Right cardiac atrium (tissue), 5 donors: ENCODE data around the gene GALM. TPM values are rescaled to one million over a fixed set of nuclear protein-coding genes. Genes with fewer than 3 reads are reported as not detected.

ENCODE experiments used
- ATAC-seq, 2 donors: fragments of 200-7000 bp; cut with Tn5 transposase; one replicate each; pipeline versions ENCODE4 v1.8.0 to v1.9.1; 2020; ENCODE audit warnings: moderate library complexity in 2 of 2, mild to moderate bottlenecking in 1 of 2
- DNase-seq, 3 donors: peaks; one replicate each; pipeline ENCODE4 v3.0.0-alpha.2; 2020
- H3K27ac ChIP-seq: one replicate; pipeline ENCODE4 v1.5.1; 2013; ENCODE audit warnings: mild to moderate bottlenecking, low read length, control low read depth, moderate library complexity
- H3K27me3 ChIP-seq: one replicate; pipeline ENCODE4 v1.6.1; 2013; ENCODE audit not compliant: control insufficient read depth, insufficient read depth
- H3K4me1 ChIP-seq: one replicate; pipeline ENCODE4 v1.6.1; 2013; ENCODE audit warnings: low read length; ENCODE audit not compliant: control insufficient read depth, insufficient read depth
- H3K4me3 ChIP-seq: one replicate; pipeline ENCODE4 v1.5.1; 2013; ENCODE audit warnings: low read length, control low read depth
- H3K9me3 ChIP-seq: one replicate; pipeline ENCODE4 v1.6.1; 2013; ENCODE audit warnings: low read length; ENCODE audit not compliant: control insufficient read depth
- WGBS: extraction: QIAGEN DNeasy Blood & Tissue Kit; methylation state at CpG from one replicate; pipeline ENCODE4 v1.1.7; 2013; 5-methylcytosine and 5-hydroxymethylcytosine counted together
- intact Hi-C, 4 donors: fragments of 100-400 bp; cut with DNase I; formaldehyde crosslinking; loops; one replicate each; pipeline versions ENCODE4 v1.11.0 to v1.14.0; 2022 to 2023
- polyA plus RNA-seq: library from polyadenylated mRNA; stranded (reverse); fragments of 200-250 nt; gene quantifications from one replicate; pipeline ENCODE4 v1.2.3, GENCODE V29; 2013
- total RNA-seq, 4 donors: library from RNA; stranded (reverse); fragmentation: NEBNext Ultra II Directional; extraction: Animal tissue kit (Norgen Biotek cat#: 25700); gene quantifications; one replicate each; pipeline ENCODE4 v1.2.1, GENCODE V29; 2021
- donor health status: healthy with polysubstance abuse.
- donor health status: DM: no; HTN: yes; CAD: no.
- donor health status: DM: no; HTN: no; CAD: no.
- donor health status: DM: no; HTN: yes; CAD: no; lungs with severe emphysema.
- donor health status: DM: yes; HTN: yes; CAD: no.

The GALM gene
- total and polyA plus RNA-seq, 5 donors = 11.4 to 23.0 (median 19.6) TPM

DNA sequence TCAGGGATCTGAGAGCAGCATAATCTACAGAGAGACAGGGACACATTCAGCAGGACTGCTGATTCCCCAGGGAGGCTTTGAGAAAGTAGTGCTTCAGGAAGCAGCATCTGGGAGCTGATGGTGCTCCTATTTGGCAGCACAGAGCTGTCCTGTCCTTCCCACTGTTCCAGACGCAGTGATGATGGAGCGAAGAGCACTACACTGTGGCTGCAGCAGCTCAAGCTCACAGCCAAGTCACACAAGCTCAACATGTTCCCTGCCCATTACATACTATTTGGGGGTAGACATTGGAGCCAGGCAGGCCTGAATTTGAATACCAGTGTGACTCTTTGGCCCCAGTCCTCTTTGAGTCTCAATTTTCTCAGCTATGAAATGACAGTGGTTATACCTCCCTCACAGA lies 15.2 kb upstream of the GALM start:
- Histone ChIP-seq H3K4me3 (no peak overlapping the region), H3K27me3 (no peaks in the 10 kb centered on the region), H3K4me1 (no peaks in the 10 kb centered on the region), H3K9me3 (no peaks in the 10 kb centered on the region), H3K27ac (no peak overlapping the region)
- intact Hi-C loops = loop anchor here in 1 of 4 donors (5.0 kb wide), 1 partner anchor 33 kb away; no protein-coding TSS in a partner anchor
- ATAC-seq (peak in 1 of 2 donors; percentile 74), DNase-seq (no peak)
- WGBS = 62% methylated on average over 2 of the region's 2 CpGs

DNA sequence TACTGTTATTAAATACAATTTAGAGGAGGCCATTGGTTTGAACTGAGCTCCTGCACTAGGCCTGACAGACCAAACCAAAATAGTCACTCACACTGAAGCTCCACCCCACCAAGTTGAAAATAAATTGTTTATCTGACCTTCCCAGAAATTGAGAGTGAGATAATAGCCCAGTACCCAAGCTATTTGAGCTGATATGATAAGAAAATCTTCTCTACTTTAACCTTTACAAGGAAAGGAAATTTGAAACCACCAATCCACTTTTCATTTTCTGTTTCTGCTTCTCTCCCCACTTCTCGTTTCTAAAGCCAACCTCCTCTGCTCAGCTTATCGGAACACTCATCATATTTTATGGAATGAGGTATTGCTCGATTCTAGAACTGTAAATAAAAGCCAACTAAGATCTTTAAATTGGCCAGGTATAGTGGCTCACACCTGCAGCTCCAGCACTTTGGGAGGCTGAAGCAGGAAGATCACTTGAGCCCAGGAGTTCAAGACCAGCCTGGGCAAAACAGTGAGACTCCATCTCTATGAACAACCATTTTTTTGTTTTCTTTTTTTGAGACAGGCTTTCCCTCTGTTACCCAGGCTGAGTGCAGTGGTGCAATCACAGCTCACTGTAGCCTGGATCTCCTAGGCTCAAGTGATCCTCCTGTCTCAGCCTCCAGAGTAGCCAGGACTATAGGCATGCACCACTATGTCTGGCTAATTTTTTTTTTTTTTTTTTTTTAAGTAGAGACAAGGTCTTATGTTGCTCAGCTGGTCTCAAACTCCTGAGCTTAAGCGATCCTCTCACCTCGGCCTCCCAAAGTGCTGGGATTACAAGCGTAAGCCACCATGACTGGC lies 13.3 kb upstream of the GALM start:
- Histone ChIP-seq H3K27ac (no peak overlapping the region), H3K4me3 (no peak overlapping the region), H3K4me1 (no peaks in the 10 kb centered on the region), H3K27me3 (no peaks in the 10 kb centered on the region), H3K9me3 (no peaks in the 10 kb centered on the region)
- WGBS = 70% methylated on average over 6 of the region's 6 CpGs
- DNase-seq (no peak), ATAC-seq (no peak)
- intact Hi-C loops = loop anchor here in 1 of 4 donors (5.0 kb wide), 1 partner anchor 35 kb away; no protein-coding TSS in a partner anchor

DNA sequence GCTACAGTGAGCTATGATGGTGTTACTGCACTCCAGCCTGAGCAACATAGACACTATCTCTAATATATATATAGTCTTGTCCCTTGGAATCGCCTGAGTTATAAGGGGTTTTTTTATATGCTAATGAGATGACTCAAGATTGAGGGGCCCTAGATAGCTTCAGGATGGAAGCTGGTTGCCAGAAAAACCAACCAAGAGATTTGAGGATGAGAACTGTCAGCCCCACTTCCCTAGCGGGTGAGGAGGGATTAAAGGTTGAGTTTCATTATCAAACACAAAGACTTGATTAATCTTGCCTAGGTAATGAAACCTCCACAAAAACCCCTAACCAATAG lies 12.6 kb upstream of the GALM start:
- intact Hi-C loops = loop anchor here in 1 of 4 donors (5.0 kb wide), 1 partner anchor 36 kb away; no protein-coding TSS in a partner anchor
- no peak for ATAC-seq
- no peaks in the 10 kb centered on the region for H3K9me3 ChIP-seq
- DNase-seq = no peak
- H3K27ac ChIP-seq = no peak overlapping the region
- WGBS = 79% methylated on average over 2 of the region's 2 CpGs
- no peaks in the 10 kb centered on the region for H3K4me1 ChIP-seq
- H3K4me3 ChIP-seq = no peak overlapping the region
- no peaks in the 10 kb centered on the region for H3K27me3 ChIP-seq

GRCh38 chr2:38653715-38654527 lies 12.0 kb upstream of the GALM start:
- 86% methylated on average over 10 of the region's 10 CpGs for WGBS
- Histone ChIP-seq H3K4me3 (no peak overlapping the region), H3K4me1 (no peaks in the 10 kb centered on the region), H3K27ac (no peak overlapping the region), H3K9me3 (no peaks in the 10 kb centered on the region), H3K27me3 (no peaks in the 10 kb centered on the region)
- DNase-seq = no peak
- intact Hi-C loops = loop anchor here in 1 of 4 donors (5.0 kb wide), 1 partner anchor 37 kb away; no protein-coding TSS in a partner anchor
- ATAC-seq = no peak

DNA sequence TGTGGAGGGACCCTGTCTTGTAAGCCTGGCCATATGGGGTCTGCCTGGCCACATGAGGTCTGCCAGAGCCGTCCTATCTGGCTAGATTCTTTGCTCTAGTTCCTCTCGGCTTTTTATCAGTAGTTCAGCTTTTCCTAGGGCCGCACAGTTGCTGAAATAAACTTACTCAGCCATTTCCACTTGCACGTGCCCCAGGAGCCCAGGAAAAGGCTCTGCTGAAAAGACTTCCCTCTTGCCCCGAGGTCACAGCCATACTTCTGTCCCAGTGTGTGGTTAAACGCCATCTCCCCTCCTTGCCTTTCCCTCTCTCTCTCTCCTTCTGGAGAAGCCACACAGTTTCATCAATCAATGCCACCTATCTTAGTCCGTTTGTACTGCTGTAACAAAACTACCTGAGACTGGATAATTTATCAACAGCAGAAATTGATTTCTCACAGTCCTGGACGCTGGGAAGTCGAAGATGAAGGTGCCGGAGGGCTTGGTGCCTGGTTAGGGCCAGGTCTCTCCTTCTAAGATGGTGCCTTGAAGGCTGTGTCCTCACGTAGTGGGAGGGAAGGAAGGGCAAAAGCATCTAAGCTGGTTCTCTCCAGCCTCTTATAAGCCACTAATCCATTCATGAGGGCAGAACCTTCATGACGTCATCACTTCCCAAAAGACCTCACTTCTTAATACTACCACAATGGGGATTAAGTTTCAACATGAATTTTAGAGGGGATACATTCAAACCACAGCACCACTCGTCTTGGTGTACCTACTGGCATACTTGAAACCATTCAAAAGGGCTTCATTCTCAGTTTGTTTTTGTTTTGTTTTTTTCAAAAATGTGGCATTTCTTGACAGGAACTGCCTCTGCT lies 11.2 kb upstream of the GALM start:
- no peaks in the 10 kb centered on the region for H3K27me3 ChIP-seq
- WGBS = 51% methylated on average over 13 of the region's 13 CpGs
- H3K9me3 ChIP-seq = no peaks in the 10 kb centered on the region
- H3K4me3 ChIP-seq = no peak overlapping the region
- no peaks in the 10 kb centered on the region for H3K4me1 ChIP-seq
- H3K27ac ChIP-seq = no peak overlapping the region
- ATAC-seq (no peak), DNase-seq (no peak)
- intact Hi-C loops = loop anchor here in 1 of 4 donors (5.0 kb wide), 1 partner anchor 37 kb away; no protein-coding TSS in a partner anchor

DNA sequence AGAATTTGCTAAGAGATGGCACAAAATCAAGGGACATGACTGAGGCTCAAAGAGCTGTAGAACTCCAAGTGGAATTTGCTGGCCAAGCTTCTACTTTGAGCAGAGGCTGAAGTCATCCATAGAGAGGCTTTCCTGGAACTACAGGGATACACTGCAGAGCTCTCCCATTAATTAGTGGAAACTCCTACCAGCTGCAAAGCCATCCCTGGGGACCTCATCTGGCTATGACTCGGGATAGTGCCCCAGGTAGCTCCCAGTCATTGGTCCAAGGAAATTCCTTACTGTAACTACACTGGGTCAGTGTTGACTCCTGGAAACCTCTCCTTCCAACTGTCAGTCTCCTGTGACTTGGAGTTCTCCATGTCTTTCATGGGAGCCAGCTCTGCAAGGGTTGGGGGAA lies 10.5 kb upstream of the GALM start:
- no peak overlapping the region for H3K27ac ChIP-seq
- no peaks in the 10 kb centered on the region for H3K27me3 ChIP-seq
- H3K4me3 ChIP-seq = no peak overlapping the region
- intact Hi-C loops = no loop called here
- WGBS = 80% methylated on average over 1 of the region's 1 CpG
- DNase-seq (no peak), ATAC-seq (no peak)
- H3K4me1 ChIP-seq = no peaks in the 10 kb centered on the region
- H3K9me3 ChIP-seq = no peaks in the 10 kb centered on the region

DNA sequence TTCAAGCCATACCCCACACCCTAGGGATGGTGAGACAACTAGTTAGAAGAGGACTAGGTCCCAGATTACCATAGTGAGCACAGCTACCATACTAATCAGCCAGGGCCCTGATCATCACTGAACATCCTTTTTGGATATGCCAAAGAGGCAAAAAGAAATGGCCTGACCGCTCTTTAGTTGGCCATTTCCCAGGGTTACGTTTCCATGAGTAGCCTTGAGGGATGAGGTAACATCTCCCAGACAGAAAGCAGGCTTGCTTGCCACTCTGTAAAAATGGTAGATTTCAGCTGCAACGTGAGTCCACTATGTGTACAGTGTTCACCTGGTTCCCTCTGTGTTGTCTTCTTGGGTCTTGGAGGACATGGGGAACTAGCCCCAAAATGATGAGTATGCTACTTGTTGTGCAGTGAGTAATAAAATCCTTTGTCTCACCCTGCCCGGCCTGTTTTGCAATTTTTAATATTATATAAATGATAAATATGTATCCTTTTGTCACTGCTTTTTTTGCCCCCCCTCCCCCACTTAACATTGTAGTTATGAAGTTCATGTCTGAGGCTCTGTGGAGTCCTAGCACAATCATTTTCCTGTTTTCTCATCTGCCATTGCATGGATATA lies 8.9 kb upstream of the GALM start:
- no peak overlapping the region for H3K27ac ChIP-seq
- H3K4me3 ChIP-seq = no peak overlapping the region
- no peaks in the 10 kb centered on the region for H3K4me1 ChIP-seq
- WGBS = 84% methylated on average over 4 of the region's 4 CpGs
- no peak for DNase-seq
- no peaks in the 10 kb centered on the region for H3K9me3 ChIP-seq
- intact Hi-C loops = no loop called here
- H3K27me3 ChIP-seq = no peaks in the 10 kb centered on the region
- ATAC-seq = no peak

- no peak for ATAC-seq
- no peak for DNase-seq
- H3K4me1 ChIP-seq = no peaks in the 10 kb centered on the region
- H3K4me3 ChIP-seq = no peak overlapping the region
- H3K9me3 ChIP-seq = no peaks in the 10 kb centered on the region
- H3K27ac ChIP-seq = no peak overlapping the region
- intact Hi-C loops = no loop called here
- H3K27me3 ChIP-seq = no peaks in the 10 kb centered on the region
- WGBS = 71% methylated on average over 2 of the region's 2 CpGs
Observed at GRCh38 chr2:38658613-38659012, 7.3 kb upstream of the GALM start.

- 93% methylated on average over 2 of the region's 2 CpGs for WGBS
- intact Hi-C loops = no loop called here
Observed at GRCh38 chr2:38659115-38659514, 6.8 kb upstream of the GALM start.

DNA sequence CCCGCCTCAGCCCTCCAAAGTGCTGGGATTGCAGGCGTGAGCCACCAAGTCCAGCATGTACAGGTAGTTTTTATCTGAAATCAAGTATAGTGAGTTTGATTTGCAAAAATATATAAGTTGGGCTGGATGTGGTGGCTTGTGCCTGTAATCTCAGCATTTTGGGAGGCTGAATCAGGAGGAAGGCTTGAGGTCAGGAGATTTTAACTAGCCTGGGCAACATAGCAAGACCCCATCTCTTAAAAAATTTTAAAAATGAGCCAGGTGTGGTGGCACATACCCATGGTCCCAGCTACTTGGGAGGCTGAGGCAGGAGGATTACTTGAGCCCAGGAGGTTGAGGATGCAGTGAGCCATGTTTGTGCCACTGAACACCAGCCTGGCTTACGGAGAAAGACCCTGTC lies 5.6 kb upstream of the GALM start:
- Histone ChIP-seq H3K4me3 (no peak overlapping the region), H3K4me1 (no peaks in the 10 kb centered on the region), H3K27ac (no peak overlapping the region), H3K27me3 (no peaks in the 10 kb centered on the region), H3K9me3 (no peaks in the 10 kb centered on the region)
- ATAC-seq (no peak), DNase-seq (no peak)
- intact Hi-C loops = loop anchor here in 1 of 4 donors (10.0 kb wide), 1 partner anchor 65 kb away; no protein-coding TSS in a partner anchor
- WGBS = 98% methylated on average over 3 of the region's 3 CpGs

More at GRCh38 chr2:38659115-38659514, 6.8 kb upstream of the GALM start:
- Histone ChIP-seq H3K4me1 (no peaks in the 10 kb centered on the region), H3K4me3 (no peak overlapping the region), H3K9me3 (no peaks in the 10 kb centered on the region), H3K27ac (no peak overlapping the region), H3K27me3 (no peaks in the 10 kb centered on the region)
- ATAC-seq = no peak
- DNase-seq = no peak
